ENCODE data around the gene ZDHHC14. TPM values are rescaled to one million over a fixed set of nuclear protein-coding genes. Genes with fewer than 3 reads are reported as not detected.
A peak's percentile ranks its signal among the peaks of the same experiment; 100 is the strongest.

ZDHHC14 gene
- total RNA-seq, 1 donor, result 4.3 TPM

- TF ChIP-seq CTCF (IDR thresholded peaks at IDR 0.05; ENCODE audit: insufficient read depth, low read depth, low read length), result no peak
- no peak for DNase-seq (ENCODE audit: low read depth)
- H3K4me3 ChIP-seq (ENCODE audit: low read depth, low read length), result no peak overlapping the region
Measured at GRCh38 chr6:157524735-157525134, 143.7 kb downstream of the ZDHHC14 start.

GRCh38 chr6:157525292-157525889 lies 144.4 kb downstream of the ZDHHC14 start:
- DNase-seq (ENCODE audit: low read depth), result no peak
- no peak for TF ChIP-seq CTCF (IDR thresholded peaks at IDR 0.05; ENCODE audit: insufficient read depth, low read depth, low read length)
- H3K4me3 ChIP-seq (ENCODE audit: low read depth, low read length), result no peak overlapping the region

GRCh38 chr6:157525918-157526425 lies 145.0 kb downstream of the ZDHHC14 start:
- TF ChIP-seq CTCF (IDR thresholded peaks at IDR 0.05; ENCODE audit: insufficient read depth, low read depth, low read length), result no peak

GRCh38 chr6:157527471-157527907 lies 146.5 kb downstream of the ZDHHC14 start:
- H3K4me3 ChIP-seq (ENCODE audit: low read depth, low read length), result no peak overlapping the region
- DNase-seq (ENCODE audit: low read depth), result peak; percentile 45
- no peak for TF ChIP-seq CTCF (IDR thresholded peaks at IDR 0.05; ENCODE audit: insufficient read depth, low read depth, low read length)

More at GRCh38 chr6:157525918-157526425, 145.0 kb downstream of the ZDHHC14 start:
- H3K4me3 ChIP-seq (ENCODE audit: low read depth, low read length), result no peak overlapping the region
- no peak for DNase-seq (ENCODE audit: low read depth)

- TF ChIP-seq CTCF (IDR thresholded peaks at IDR 0.05; ENCODE audit: insufficient read depth, low read depth, low read length), result no peak
- H3K4me3 ChIP-seq (ENCODE audit: low read depth, low read length), result no peak overlapping the region
- peak; percentile 27 for DNase-seq (ENCODE audit: low read depth)
Measured at GRCh38 chr6:157528931-157529653, 148.1 kb downstream of the ZDHHC14 start.

- H3K4me3 ChIP-seq (ENCODE audit: low read depth, low read length), result no peak overlapping the region
- DNase-seq (ENCODE audit: low read depth), result no peak
- TF ChIP-seq CTCF (IDR thresholded peaks at IDR 0.05; ENCODE audit: insufficient read depth, low read depth, low read length), result no peak
Measured at GRCh38 chr6:157529654-157530039, 148.7 kb downstream of the ZDHHC14 start.
